Effector memory CD4-positive, alpha-beta T cell (primary cell): ENCODE measurements around the gene ADGRB3.

Source experiments
- DNase-seq, 3 donors: peaks; one replicate each; pipeline ENCODE4 v3.0.0-alpha.2; 2020
- H3K27ac ChIP-seq: 2 replicates; pipeline ENCODE4 v1.7.0; 2013; ENCODE audit warnings: mild to moderate bottlenecking, low read length, moderate library complexity; ENCODE audit not compliant: insufficient read depth, poor library complexity, severe bottlenecking
- H3K27me3 ChIP-seq: replicated peaks from 2 replicates; pipeline ENCODE4 v1.7.0; 2013; ENCODE audit warnings: mild to moderate bottlenecking, low read length; ENCODE audit not compliant: insufficient read depth, control insufficient read depth, poor library complexity, severe bottlenecking
- H3K36me3 ChIP-seq: 2 replicates; pipeline ENCODE4 v1.7.0; 2013; ENCODE audit warnings: mild to moderate bottlenecking, low read length, moderate library complexity; ENCODE audit not compliant: control insufficient read depth, insufficient read depth
- H3K4me1 ChIP-seq: 2 replicates; pipeline ENCODE4 v1.7.0; 2013; ENCODE audit warnings: low read length, mild to moderate bottlenecking; ENCODE audit not compliant: control insufficient read depth, insufficient read depth, poor library complexity, severe bottlenecking
- H3K4me3 ChIP-seq: 2 replicates; pipeline ENCODE4 v1.7.0; 2013; ENCODE audit warnings: low read length, low read depth, mild to moderate bottlenecking; ENCODE audit not compliant: insufficient read depth, poor library complexity, severe bottlenecking
- H3K9me3 ChIP-seq: 2 replicates; pipeline ENCODE4 v1.7.0; 2013; ENCODE audit warnings: mild to moderate bottlenecking, low read length, moderate library complexity; ENCODE audit not compliant: control insufficient read depth

The ADGRB3 gene

GRCh38 chr6:68695838-68696237 is 60.8 kb downstream of the ADGRB3 start:
- Histone ChIP-seq H3K4me3 (no peak overlapping the region), H3K4me1 (no peaks in the 10 kb centered on the region), H3K27ac (no peak overlapping the region), H3K9me3 (no peaks in the 10 kb centered on the region), H3K27me3 (no peaks in the 10 kb centered on the region), H3K36me3 (no peaks in the 10 kb centered on the region)
- DNase-seq: no peak

GRCh38 chr6:68697394-68697793 is 62.3 kb downstream of the ADGRB3 start:
- H3K36me3 ChIP-seq: no peaks in the 10 kb centered on the region
- DNase-seq: no peak

GRCh38 chr6:68701159-68701558 is 66.1 kb downstream of the ADGRB3 start:
- Histone ChIP-seq H3K36me3 (no peaks in the 10 kb centered on the region), H3K27ac (no peak overlapping the region), H3K4me1 (no peaks in the 10 kb centered on the region), H3K9me3 (no peaks in the 10 kb centered on the region), H3K27me3 (no peaks in the 10 kb centered on the region), H3K4me3 (no peak overlapping the region)
- no peak for DNase-seq

More at GRCh38 chr6:68697394-68697793, 62.3 kb downstream of the ADGRB3 start:
- no peaks in the 10 kb centered on the region for H3K9me3 ChIP-seq
- H3K4me3 ChIP-seq: no peak overlapping the region
- H3K4me1 ChIP-seq: no peaks in the 10 kb centered on the region
- no peaks in the 10 kb centered on the region for H3K27me3 ChIP-seq
- no peak overlapping the region for H3K27ac ChIP-seq

- DNase-seq: no peak
- Histone ChIP-seq H3K27ac (no peak overlapping the region), H3K4me1 (no peaks in the 10 kb centered on the region), H3K9me3 (no peaks in the 10 kb centered on the region), H3K4me3 (no peak overlapping the region), H3K36me3 (no peaks in the 10 kb centered on the region), H3K27me3 (no peaks in the 10 kb centered on the region)
Observed at GRCh38 chr6:68704485-68704884, 69.4 kb downstream of the ADGRB3 start.

GRCh38 chr6:68709091-68709490 is 74.0 kb downstream of the ADGRB3 start:
- Histone ChIP-seq H3K4me1 (no peaks in the 10 kb centered on the region), H3K27ac (no peak overlapping the region), H3K9me3 (no peaks in the 10 kb centered on the region), H3K4me3 (no peak overlapping the region), H3K27me3 (no peaks in the 10 kb centered on the region), H3K36me3 (no peaks in the 10 kb centered on the region)
- no peak for DNase-seq

- DNase-seq: no peak
- no peak overlapping the region for H3K4me3 ChIP-seq
- H3K27ac ChIP-seq: no peak overlapping the region
- H3K36me3 ChIP-seq: no peaks in the 10 kb centered on the region
- no peaks in the 10 kb centered on the region for H3K4me1 ChIP-seq
- no peaks in the 10 kb centered on the region for H3K27me3 ChIP-seq
- H3K9me3 ChIP-seq: no peaks in the 10 kb centered on the region
Observed at GRCh38 chr6:68709882-68710281, 74.8 kb downstream of the ADGRB3 start.

GRCh38 chr6:68710496-68710895 is 75.4 kb downstream of the ADGRB3 start:
- no peaks in the 10 kb centered on the region for H3K36me3 ChIP-seq
- H3K4me1 ChIP-seq: no peaks in the 10 kb centered on the region
- DNase-seq: no peak
- no peaks in the 10 kb centered on the region for H3K9me3 ChIP-seq
- no peak overlapping the region for H3K27ac ChIP-seq
- H3K4me3 ChIP-seq: no peak overlapping the region
- H3K27me3 ChIP-seq: no peaks in the 10 kb centered on the region

GRCh38 chr6:68710916-68711315 is 75.8 kb downstream of the ADGRB3 start:
- Histone ChIP-seq H3K4me1 (no peaks in the 10 kb centered on the region), H3K9me3 (no peaks in the 10 kb centered on the region), H3K27ac (no peak overlapping the region), H3K27me3 (no peaks in the 10 kb centered on the region), H3K4me3 (no peak overlapping the region), H3K36me3 (no peaks in the 10 kb centered on the region)
- no peak for DNase-seq

GRCh38 chr6:68711386-68712000 is 76.4 kb downstream of the ADGRB3 start:
- Histone ChIP-seq H3K4me3 (no peak overlapping the region), H3K27me3 (no peaks in the 10 kb centered on the region), H3K36me3 (no peaks in the 10 kb centered on the region), H3K4me1 (no peaks in the 10 kb centered on the region), H3K9me3 (no peaks in the 10 kb centered on the region), H3K27ac (no peak overlapping the region)
- DNase-seq: no peak

GRCh38 chr6:68716620-68717019 is 81.5 kb downstream of the ADGRB3 start:
- H3K27ac ChIP-seq: no peak overlapping the region
- no peaks in the 10 kb centered on the region for H3K36me3 ChIP-seq
- no peaks in the 10 kb centered on the region for H3K4me1 ChIP-seq
- H3K27me3 ChIP-seq: no peaks in the 10 kb centered on the region
- H3K4me3 ChIP-seq: no peak overlapping the region
- no peak for DNase-seq
- H3K9me3 ChIP-seq: no peaks in the 10 kb centered on the region
